IMR-90 (cell line): ENCODE data around the gene CD2.

ENCODE experiments used
- RAD21 ChIP-seq: IDR thresholded peaks from 2 replicates; pipeline ENCODE4 v1.6.1; 2012; ENCODE audit warnings: low read length, improper control_type of control experiment
- TF ChIP-seq, protein P1 (sequence below): conservative IDR thresholded peaks from 2 replicates; pipeline ENCODE4 v1.5.1; 2012; ENCODE audit warnings: mild to moderate bottlenecking, low read depth, low read length, improper control_type of control experiment
- TF ChIP-seq, protein P2 (sequence below): fragments of 150-350 bp; IDR thresholded peaks from 2 replicates; pipeline ENCODE4 v1.6.1; 2017; ENCODE audit warnings: mild to moderate bottlenecking, antibody characterized with exemption, low read length, low read depth

DNA sequence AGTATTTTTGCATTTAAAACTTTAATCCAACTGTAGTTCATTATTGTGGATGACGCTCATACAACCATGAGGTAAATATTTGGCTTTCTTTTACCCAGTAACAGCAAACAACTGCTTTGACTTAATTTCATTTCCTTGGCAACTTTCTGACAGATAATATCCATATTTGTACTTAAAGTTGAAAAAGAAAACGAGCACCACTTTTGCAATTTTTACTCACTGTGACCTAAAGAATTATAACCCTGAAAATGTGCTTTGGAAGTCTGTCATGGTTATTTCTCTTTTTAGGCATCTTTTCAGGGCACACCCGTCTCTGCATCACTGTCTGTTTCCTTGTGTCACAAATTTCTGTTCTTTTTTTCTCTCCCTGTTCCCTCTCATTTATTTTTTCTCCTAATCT, 918 bp upstream of the CD2 start:
- TF ChIP-seq RAD21: no peak
- TF ChIP-seq, protein P1, sequence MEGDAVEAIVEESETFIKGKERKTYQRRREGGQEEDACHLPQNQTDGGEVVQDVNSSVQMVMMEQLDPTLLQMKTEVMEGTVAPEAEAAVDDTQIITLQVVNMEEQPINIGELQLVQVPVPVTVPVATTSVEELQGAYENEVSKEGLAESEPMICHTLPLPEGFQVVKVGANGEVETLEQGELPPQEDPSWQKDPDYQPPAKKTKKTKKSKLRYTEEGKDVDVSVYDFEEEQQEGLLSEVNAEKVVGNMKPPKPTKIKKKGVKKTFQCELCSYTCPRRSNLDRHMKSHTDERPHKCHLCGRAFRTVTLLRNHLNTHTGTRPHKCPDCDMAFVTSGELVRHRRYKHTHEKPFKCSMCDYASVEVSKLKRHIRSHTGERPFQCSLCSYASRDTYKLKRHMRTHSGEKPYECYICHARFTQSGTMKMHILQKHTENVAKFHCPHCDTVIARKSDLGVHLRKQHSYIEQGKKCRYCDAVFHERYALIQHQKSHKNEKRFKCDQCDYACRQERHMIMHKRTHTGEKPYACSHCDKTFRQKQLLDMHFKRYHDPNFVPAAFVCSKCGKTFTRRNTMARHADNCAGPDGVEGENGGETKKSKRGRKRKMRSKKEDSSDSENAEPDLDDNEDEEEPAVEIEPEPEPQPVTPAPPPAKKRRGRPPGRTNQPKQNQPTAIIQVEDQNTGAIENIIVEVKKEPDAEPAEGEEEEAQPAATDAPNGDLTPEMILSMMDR: no peak
- TF ChIP-seq, protein P2, sequence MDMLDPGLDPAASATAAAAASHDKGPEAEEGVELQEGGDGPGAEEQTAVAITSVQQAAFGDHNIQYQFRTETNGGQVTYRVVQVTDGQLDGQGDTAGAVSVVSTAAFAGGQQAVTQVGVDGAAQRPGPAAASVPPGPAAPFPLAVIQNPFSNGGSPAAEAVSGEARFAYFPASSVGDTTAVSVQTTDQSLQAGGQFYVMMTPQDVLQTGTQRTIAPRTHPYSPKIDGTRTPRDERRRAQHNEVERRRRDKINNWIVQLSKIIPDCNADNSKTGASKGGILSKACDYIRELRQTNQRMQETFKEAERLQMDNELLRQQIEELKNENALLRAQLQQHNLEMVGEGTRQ: no peak
